ENCODE results near the gene LRRC26.

LRRC26 gene

GRCh38 chr9:137181680-137182079, 11.8 kb upstream of the LRRC26 start:
- no peak for DNase-seq

- no peak for DNase-seq
Observed at GRCh38 chr9:137180491-137180890, 10.6 kb upstream of the LRRC26 start.

GRCh38 chr9:137179761-137180160, 9.9 kb upstream of the LRRC26 start:
- DNase-seq = no peak

- no peak for DNase-seq
Observed at GRCh38 chr9:137178939-137179630, 9.2 kb upstream of the LRRC26 start.

GRCh38 chr9:137178201-137178938, 8.5 kb upstream of the LRRC26 start:
- DNase-seq = no peak

- no peak for DNase-seq
Observed at GRCh38 chr9:137176302-137177182, 6.7 kb upstream of the LRRC26 start.

GRCh38 chr9:137175345-137175961, 5.6 kb upstream of the LRRC26 start:
- DNase-seq = no peak

GRCh38 chr9:137174722-137175293, 5.0 kb upstream of the LRRC26 start:
- no peak for DNase-seq

- no peak for DNase-seq
Observed at GRCh38 chr9:137173796-137174664, 4.2 kb upstream of the LRRC26 start.

GRCh38 chr9:137172901-137173795, 3.3 kb upstream of the LRRC26 start:
- no peak for DNase-seq

GRCh38 chr9:137171149-137171900, 1.5 kb upstream of the LRRC26 start:
- no peak for DNase-seq

GRCh38 chr9:137170486-137171148, 766 bp upstream of the LRRC26 start:
- DNase-seq = no peak

- no peak for DNase-seq
Observed at GRCh38 chr9:137168904-137169856, 671 bp downstream of the LRRC26 start.

- no peak for DNase-seq
Observed at GRCh38 chr9:137168573-137168903, 1.3 kb downstream of the LRRC26 start.

GRCh38 chr9:137167747-137168572, 1.9 kb downstream of the LRRC26 start:
- no peak for DNase-seq

- DNase-seq = no peak
Observed at GRCh38 chr9:137167277-137167746, 2.5 kb downstream of the LRRC26 start.

All from GOT3 (cell line).